H54 (cell line): ENCODE results near the gene GNG7.
A peak's percentile ranks its signal among the peaks of the same experiment; 100 is the strongest.

ENCODE experiments used
- DNase-seq: peaks from one replicate; pipeline ENCODE4 v3.0.0; 2011; ENCODE audit warnings: low spot score, mixed read lengths; ENCODE audit not compliant: insufficient read length
- FAIRE-seq: peaks from 3 replicates; lab custom pipeline; 2011; peaks lifted over from hg19 to GRCh38; lab: Jason Lieb, UNC
- POLR2A ChIP-seq: IDR thresholded peaks from 2 replicates; pipeline ENCODE4 v1.6.1; 2011; ENCODE audit warnings: low read depth, mild to moderate bottlenecking, low read length

Gene GNG7

GRCh38 chr19:2711875-2712205 lies 9.3 kb upstream of the GNG7 start:
- TF ChIP-seq POLR2A: no peak
- DNase-seq: no peak
- no peak for FAIRE-seq

GRCh38 chr19:2711172-2711874 lies 8.8 kb upstream of the GNG7 start:
- TF ChIP-seq POLR2A: no peak
- no peak for FAIRE-seq

GRCh38 chr19:2706251-2706650 lies 3.8 kb upstream of the GNG7 start:
- TF ChIP-seq POLR2A: no peak
- FAIRE-seq (no peak), DNase-seq (no peak)

More at GRCh38 chr19:2711172-2711874, 8.8 kb upstream of the GNG7 start:
- DNase-seq: peak; percentile 99

GRCh38 chr19:2703691-2704216 lies 1.3 kb upstream of the GNG7 start:
- no peak for FAIRE-seq
- DNase-seq: no peak
- no peak for TF ChIP-seq POLR2A

GRCh38 chr19:2703077-2703437 lies 563 bp upstream of the GNG7 start:
- FAIRE-seq (no peak), DNase-seq (no peak)
- TF ChIP-seq POLR2A: no peak

- TF ChIP-seq POLR2A: no peak
- no peak for FAIRE-seq
- no peak for DNase-seq
Measured at GRCh38 chr19:2701361-2702169, 929 bp downstream of the GNG7 start.

GRCh38 chr19:2700660-2701360 lies 1.7 kb downstream of the GNG7 start:
- DNase-seq (no peak), FAIRE-seq (no peak)

GRCh38 chr19:2699413-2700140 lies 2.9 kb downstream of the GNG7 start:
- no peak for DNase-seq
- FAIRE-seq: no peak
- TF ChIP-seq POLR2A: no peak

More at GRCh38 chr19:2700660-2701360, 1.7 kb downstream of the GNG7 start:
- TF ChIP-seq POLR2A: no peak

GRCh38 chr19:2694196-2694595 lies 8.3 kb downstream of the GNG7 start:
- FAIRE-seq (no peak), DNase-seq (no peak)
- TF ChIP-seq POLR2A: no peak

- TF ChIP-seq POLR2A: no peak
- no peak for FAIRE-seq
- DNase-seq: no peak
Measured at GRCh38 chr19:2693492-2694160, 8.9 kb downstream of the GNG7 start.

- no peak for FAIRE-seq
- TF ChIP-seq POLR2A: no peak
- no peak for DNase-seq
Measured at GRCh38 chr19:2691951-2692350, 10.5 kb downstream of the GNG7 start.

GRCh38 chr19:2690856-2691255 lies 11.6 kb downstream of the GNG7 start:
- TF ChIP-seq POLR2A: no peak
- DNase-seq (no peak), FAIRE-seq (no peak)

- FAIRE-seq: no peak
- no peak for DNase-seq
- TF ChIP-seq POLR2A: no peak
Measured at GRCh38 chr19:2686360-2686759, 16.1 kb downstream of the GNG7 start.
